IMR-90 (cell line): Measurements from ENCODE around the gene AUTS2. TPM values are rescaled to one million over a fixed set of nuclear protein-coding genes. Genes with fewer than 3 reads are reported as not detected.

Experiments
- ATAC-seq: fragments of 200-7000 bp; cut with Tn5 transposase; 2 replicates; pipeline ENCODE4 v1.9.1; 2020; ENCODE audit warnings: low read depth, mild to moderate bottlenecking, moderate library complexity
- BruUV-seq: library from RNA; stranded (reverse); fragments of 400-500 nt; replicated peaks from 2 replicates; lab custom pipeline; 2021; lab: Mats Ljungman, UMichigan
- CTCF ChIA-PET: fragments of 300-600 bp; formaldehyde crosslinking; extraction: SDS; loops from one replicate; lab custom pipeline; 2021; ENCODE audit warnings: antibody characterized with exemption; lab: Yijun Ruan, JAX
- POLR2A ChIA-PET: fragments of 300-600 bp; sonication (Branson Sonifier 250); formaldehyde crosslinking; loops from one replicate; lab custom pipeline; 2022; ENCODE audit warnings: antibody characterized with exemption; ENCODE audit not compliant: unreplicated experiment; lab: Charles Lee
- DNase-seq: peaks from one replicate; pipeline ENCODE4 v3.0.0; 2013
- H2AFZ ChIP-seq: replicated peaks from 2 replicates; pipeline ENCODE3; 2013; ENCODE audit warnings: low read length, mild to moderate bottlenecking; ENCODE audit not compliant: poor library complexity
- H2AK5ac ChIP-seq: 2 replicates; pipeline ENCODE4 v1.6.1; 2013; ENCODE audit warnings: low read depth, low read length, inconsistent platforms
- H2AK9ac ChIP-seq: replicated peaks from 2 replicates; pipeline ENCODE3; 2013; ENCODE audit warnings: mild to moderate bottlenecking, low read depth, low read length, moderate library complexity; ENCODE audit not compliant: poor library complexity
- H2BK120ac ChIP-seq: 2 replicates; pipeline ENCODE4 v1.6.1; 2013; ENCODE audit warnings: low read depth, low read length, inconsistent platforms
- H2BK15ac ChIP-seq: 3 replicates; pipeline ENCODE4 v1.6.1; 2013; ENCODE audit warnings: low read depth, low read length, inconsistent platforms
- H2BK20ac ChIP-seq: 2 replicates; pipeline ENCODE4 v1.6.1; 2013; ENCODE audit warnings: low read depth, mild to moderate bottlenecking, inconsistent platforms, low read length, moderate library complexity
- H2BK5ac ChIP-seq: 2 replicates; pipeline ENCODE4 v1.6.1; 2013; ENCODE audit warnings: mild to moderate bottlenecking, low read depth, low read length, inconsistent platforms; ENCODE audit not compliant: poor library complexity, severe bottlenecking
- H3K14ac ChIP-seq: replicated peaks from 2 replicates; pipeline ENCODE4 v1.6.1; 2013; ENCODE audit warnings: low read depth, low read length, inconsistent platforms
- H3K18ac ChIP-seq: 2 replicates; pipeline ENCODE4 v1.6.1; 2013; ENCODE audit warnings: low read depth, low read length, control low read depth
- H3K23ac ChIP-seq: 2 replicates; pipeline ENCODE4 v1.6.1; 2013; ENCODE audit warnings: low read depth, low read length, inconsistent platforms
- H3K27ac ChIP-seq: 2 replicates; pipeline ENCODE4 v1.5.1; 2013; ENCODE audit warnings: mild to moderate bottlenecking, control low read depth, low read length; ENCODE audit not compliant: insufficient read depth
- H3K27me3 ChIP-seq: 2 replicates; pipeline ENCODE4 v1.6.1; 2013; ENCODE audit warnings: low read length; ENCODE audit not compliant: control insufficient read depth, insufficient read depth
- H3K36me3 ChIP-seq: 2 replicates; pipeline ENCODE4 v1.6.1; 2013; ENCODE audit warnings: low read length, mixed read lengths; ENCODE audit not compliant: control insufficient read depth, insufficient read depth
- H3K4ac ChIP-seq: 2 replicates; pipeline ENCODE4 v1.6.1; 2013; ENCODE audit warnings: low read depth, low read length, inconsistent platforms
- H3K4me1 ChIP-seq: 2 replicates; pipeline ENCODE4 v1.6.1; 2013; ENCODE audit warnings: low read length, mixed read lengths; ENCODE audit not compliant: control insufficient read depth, insufficient read depth
- H3K4me2 ChIP-seq: 2 replicates; pipeline ENCODE4 v1.6.1; 2013; ENCODE audit warnings: low read depth, mild to moderate bottlenecking, control low read depth, low read length, moderate library complexity
- H3K4me3 ChIP-seq: 2 replicates; pipeline ENCODE4 v1.5.1; 2013; ENCODE audit warnings: low read depth, mild to moderate bottlenecking, control low read depth, low read length, moderate library complexity; ENCODE audit not compliant: insufficient read depth
- H3K56ac ChIP-seq: 2 replicates; pipeline ENCODE4 v1.6.1; 2013; ENCODE audit warnings: low read length, inconsistent platforms; ENCODE audit not compliant: insufficient read depth; ENCODE audit errors: extremely low read depth
- H3K79me1 ChIP-seq, 2 experiments: 2 replicates each; pipeline ENCODE4 v1.6.1; 2013; ENCODE audit warnings: low read length in 2 of 2, inconsistent platforms in 1 of 2, low read depth in 1 of 2
- H3K9ac ChIP-seq: 2 replicates; pipeline ENCODE4 v1.6.1; 2013; ENCODE audit warnings: low read depth, low read length, control low read depth
- H3K9me1 ChIP-seq: 2 replicates; pipeline ENCODE4 v1.6.1; 2013; ENCODE audit warnings: low read length, inconsistent platforms; ENCODE audit not compliant: insufficient read depth
- H3K9me3 ChIP-seq: 2 replicates; pipeline ENCODE4 v1.6.1; 2013; ENCODE audit warnings: low read length; ENCODE audit not compliant: control insufficient read depth, insufficient read depth
- H4K20me1 ChIP-seq: 2 replicates; pipeline ENCODE4 v1.6.1; 2013; ENCODE audit warnings: low read length, inconsistent platforms; ENCODE audit not compliant: insufficient read depth
- H4K5ac ChIP-seq: 2 replicates; pipeline ENCODE4 v1.6.1; 2013; ENCODE audit warnings: mild to moderate bottlenecking, low read depth, low read length, control low read depth
- H4K8ac ChIP-seq, 2 experiments: 2 replicates each; pipeline ENCODE4 v1.6.1; 2013; ENCODE audit warnings: low read depth in 2 of 2, low read length in 2 of 2, control low read depth in 1 of 2, inconsistent platforms in 1 of 2
- H4K91ac ChIP-seq: 2 replicates; pipeline ENCODE4 v1.6.1; 2013; ENCODE audit warnings: low read depth, low read length, inconsistent platforms; ENCODE audit not compliant: insufficient read depth
- BHLHE40 ChIP-seq: fragments of 150-350 bp; IDR thresholded peaks from 2 replicates; pipeline ENCODE4 v1.6.1; 2016; ENCODE audit warnings: mild to moderate bottlenecking, low read depth, low read length
- MXI1 ChIP-seq: IDR thresholded peaks from 2 replicates; pipeline ENCODE4 v1.6.1; 2012; ENCODE audit warnings: low read depth, mild to moderate bottlenecking, low read length, moderate library complexity, borderline replicate concordance
- POLR2A ChIP-seq: IDR thresholded peaks from 2 replicates; pipeline ENCODE4 v1.6.1; 2012; ENCODE audit warnings: mild to moderate bottlenecking, low read depth, low read length
- WGBS, 2 experiments: methylation state at CpG; one replicate each; pipeline versions ENCODE4 v1.1.5 to v1.1.7; 2013; ENCODE audit warnings: missing lambda C conversion rate in 2 of 2; ENCODE audit not compliant: insufficient read length in 1 of 2; ENCODE audit errors: extremely low coverage in 2 of 2; 5-methylcytosine and 5-hydroxymethylcytosine counted together
- dilution Hi-C: fragments of 300-500 bp; cut with HindIII; formaldehyde crosslinking; loops from one replicate; pipeline ENCODE4 v1.14.3; 2018; ENCODE audit warnings: low sequenced_read_pairs; ENCODE audit not compliant: unreplicated experiment
- in situ Hi-C: fragments of 300-500 bp; cut with MboI; formaldehyde crosslinking; loops from 3 replicates; pipeline ENCODE4 v1.14.3; 2019; ENCODE audit warnings: low sequenced_read_pairs, inconsistent platforms, mixed read lengths
- intact Hi-C: fragments of 100-400 bp; cut with micrococcal nuclease; formaldehyde crosslinking; loops from 2 replicates; pipeline ENCODE4 v1.10.0; 2022
- polyA plus RNA-seq, 3 experiments: library from polyadenylated mRNA; depleted of rRNA; stranded (reverse); fragments of >200 nt; gene quantifications; 2 replicates each; pipeline ENCODE4 v1.2.3, GENCODE V29; 2012; ENCODE audit warnings: low replicate concordance in 1 of 3
- total RNA-seq: library from RNA; depleted of rRNA; stranded (reverse); fragments of >200 nt; gene quantifications from 2 replicates; pipeline ENCODE4 v1.2.3, GENCODE V29; 2012

AUTS2 gene
- total and polyA plus RNA-seq, 2 of the 4 experiments (the other 2 are of a cell fraction) = 0.90 to 3.0 TPM

DNA sequence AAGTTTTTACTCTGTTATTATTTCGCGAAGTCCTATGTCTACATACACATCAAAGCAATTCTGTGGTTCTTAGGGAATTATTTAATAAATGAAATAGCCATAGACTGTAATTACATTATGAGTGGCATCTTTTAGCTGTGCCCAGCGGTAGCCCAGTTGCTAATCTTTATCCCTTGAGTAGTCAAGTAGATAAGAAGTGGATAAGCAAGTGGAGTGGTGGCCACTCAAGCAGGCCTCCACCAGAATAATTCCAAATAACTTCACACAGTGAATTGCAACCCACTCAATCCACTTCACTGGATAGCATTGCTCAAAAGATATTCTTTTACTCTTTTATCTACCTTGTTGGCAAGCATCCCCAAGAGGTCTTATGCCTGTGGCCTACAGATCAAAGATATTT lies 349.7 kb downstream of the AUTS2 start:
- dilution Hi-C loops = no loop called here

More for the DNA sequence above, 349.7 kb downstream of the AUTS2 start:
- ChIA-PET CTCF (no interaction called here), POLR2A (no interaction called here)
- no peak overlapping the region for H2BK20ac ChIP-seq
- no peaks in the 10 kb centered on the region for H3K9me3 ChIP-seq
- in situ Hi-C loops (no loop called here), intact Hi-C loops (no loop called here)
- H3K27me3 ChIP-seq = no peaks in the 10 kb centered on the region
- no peak overlapping the region for H3K9ac ChIP-seq
- WGBS, 2 experiments = no CpG with 5 or more reads among the region's 3 CpGs
- H2BK5ac ChIP-seq = no peak overlapping the region
- H4K8ac ChIP-seq = no peak overlapping the region
- DNase-seq (no peak), ATAC-seq (no peak)
- H3K56ac ChIP-seq = no peak overlapping the region
- H3K4me3 ChIP-seq = no peak overlapping the region
- no peak overlapping the region for H4K5ac ChIP-seq
- H3K4me2 ChIP-seq = no peak overlapping the region
- no peak overlapping the region for H2BK15ac ChIP-seq
- no peak overlapping the region for H3K18ac ChIP-seq
- no TSS peak for BruUV-seq
- no peak overlapping the region for H4K91ac ChIP-seq
- H3K79me1 ChIP-seq = no peaks in the 10 kb centered on the region
- H2BK120ac ChIP-seq = no peak overlapping the region
- no peak overlapping the region for H2AK5ac ChIP-seq
- no peak overlapping the region for H3K4ac ChIP-seq
- TF ChIP-seq BHLHE40 = no peak
- no peak for TF ChIP-seq POLR2A
- TF ChIP-seq MXI1 = no peak
- no peaks in the 10 kb centered on the region for H3K9me1 ChIP-seq
- H3K14ac ChIP-seq = no peak overlapping the region
- no peaks in the 10 kb centered on the region for H4K20me1 ChIP-seq
- H2AK9ac ChIP-seq = no peak overlapping the region
- H3K36me3 ChIP-seq = no peaks in the 10 kb centered on the region
- H3K4me1 ChIP-seq = no peaks in the 10 kb centered on the region
- H3K23ac ChIP-seq = no peak overlapping the region
- no peak overlapping the region for H3K27ac ChIP-seq
- no peak overlapping the region for H2AFZ ChIP-seq
